Suprapubic skin (tissue), 4 donors: ENCODE measurements around the gene HIPK3.

ENCODE experiments used
- POLR2A ChIP-seq, 2 donors: fragments of 450-650 bp; IDR thresholded peaks; one replicate each; pipeline ENCODE4 v1.6.1; 2017; ENCODE audit warnings: antibody characterized with exemption in 2 of 2, mild to moderate bottlenecking in 2 of 2, moderate library complexity in 2 of 2
- POLR2AphosphoS5 ChIP-seq, 3 donors: sonication (generic); formaldehyde crosslinking; IDR thresholded peaks; one replicate each; pipeline ENCODE4 v1.6.1; 2017; ENCODE audit warnings: antibody characterized with exemption in 3 of 3
- TF ChIP-seq, protein P1 (sequence below), 2 donors: fragments of 200-600 bp in 1 of 2; fragments of 450-650 bp in 1 of 2; sonication (generic) in 1 of 2; IDR thresholded peaks; one replicate each; pipeline ENCODE4 v1.5.1; 2016 to 2019; ENCODE audit warnings: antibody characterized with exemption in 2 of 2, mild to moderate bottlenecking in 1 of 2, moderate library complexity in 1 of 2

DNA sequence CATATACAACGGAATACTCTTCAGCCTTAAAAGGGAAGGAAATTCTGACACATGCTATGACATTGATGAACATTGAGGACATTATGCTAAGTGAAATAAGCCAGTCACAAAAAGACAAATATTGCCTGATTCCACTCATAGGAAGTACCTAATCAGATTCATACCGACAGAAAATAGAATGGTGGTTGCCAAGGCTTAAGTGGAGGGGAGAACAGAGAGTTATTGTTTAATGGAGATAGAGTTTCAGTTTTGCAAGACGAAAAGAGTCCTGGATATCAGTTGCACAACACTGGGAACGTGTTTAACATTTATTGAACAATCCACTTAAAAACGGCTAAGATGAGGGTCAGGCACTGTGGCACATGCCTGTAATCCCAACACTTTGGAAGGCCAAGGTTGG lies 45.6 kb upstream of the HIPK3 start:
- TF ChIP-seq POLR2AphosphoS5 (IDR thresholded peaks at IDR 0.05) (no peak), POLR2A (IDR thresholded peaks at IDR 0.05) (no peak)
- TF ChIP-seq, protein P1, sequence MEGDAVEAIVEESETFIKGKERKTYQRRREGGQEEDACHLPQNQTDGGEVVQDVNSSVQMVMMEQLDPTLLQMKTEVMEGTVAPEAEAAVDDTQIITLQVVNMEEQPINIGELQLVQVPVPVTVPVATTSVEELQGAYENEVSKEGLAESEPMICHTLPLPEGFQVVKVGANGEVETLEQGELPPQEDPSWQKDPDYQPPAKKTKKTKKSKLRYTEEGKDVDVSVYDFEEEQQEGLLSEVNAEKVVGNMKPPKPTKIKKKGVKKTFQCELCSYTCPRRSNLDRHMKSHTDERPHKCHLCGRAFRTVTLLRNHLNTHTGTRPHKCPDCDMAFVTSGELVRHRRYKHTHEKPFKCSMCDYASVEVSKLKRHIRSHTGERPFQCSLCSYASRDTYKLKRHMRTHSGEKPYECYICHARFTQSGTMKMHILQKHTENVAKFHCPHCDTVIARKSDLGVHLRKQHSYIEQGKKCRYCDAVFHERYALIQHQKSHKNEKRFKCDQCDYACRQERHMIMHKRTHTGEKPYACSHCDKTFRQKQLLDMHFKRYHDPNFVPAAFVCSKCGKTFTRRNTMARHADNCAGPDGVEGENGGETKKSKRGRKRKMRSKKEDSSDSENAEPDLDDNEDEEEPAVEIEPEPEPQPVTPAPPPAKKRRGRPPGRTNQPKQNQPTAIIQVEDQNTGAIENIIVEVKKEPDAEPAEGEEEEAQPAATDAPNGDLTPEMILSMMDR (IDR thresholded peaks at IDR 0.05): no peak
